Measurements from ENCODE around the gene GPR142.
A peak's percentile ranks its signal among the peaks of the same experiment; 100 is the strongest.

Gene GPR142, protein sequence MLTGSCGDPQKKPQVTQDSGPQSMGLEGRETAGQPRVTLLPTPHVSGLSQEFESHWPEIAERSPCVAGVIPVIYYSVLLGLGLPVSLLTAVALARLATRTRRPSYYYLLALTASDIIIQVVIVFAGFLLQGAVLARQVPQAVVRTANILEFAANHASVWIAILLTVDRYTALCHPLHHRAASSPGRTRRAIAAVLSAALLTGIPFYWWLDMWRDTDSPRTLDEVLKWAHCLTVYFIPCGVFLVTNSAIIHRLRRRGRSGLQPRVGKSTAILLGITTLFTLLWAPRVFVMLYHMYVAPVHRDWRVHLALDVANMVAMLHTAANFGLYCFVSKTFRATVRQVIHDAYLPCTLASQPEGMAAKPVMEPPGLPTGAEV

DNA sequence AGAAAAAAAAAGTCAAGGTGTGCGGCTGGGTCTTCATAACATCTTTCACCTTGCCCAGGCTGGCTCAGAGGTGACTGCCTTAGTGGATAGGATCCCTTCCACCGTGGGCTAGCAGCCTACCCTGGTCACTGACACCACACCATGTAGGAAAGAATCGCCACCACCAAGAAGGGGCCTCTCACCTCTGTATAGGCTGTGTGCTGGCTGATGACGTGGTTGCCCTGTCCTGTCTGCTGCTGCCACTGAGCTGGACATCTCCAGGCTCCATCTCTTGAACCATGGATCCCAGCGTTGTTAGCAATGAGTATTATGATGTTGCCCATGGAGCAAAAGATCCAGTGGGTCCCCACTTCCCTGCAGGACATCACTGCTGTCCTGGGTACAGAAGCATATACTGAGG is at the start of gene GPR142:
Gene GPR142 (plus strand): TSS at position 301 of the 400 bp plus-strand sequence. CDS start 2,035 bp downstream, outside the sequence.
- no peak for DNase-seq (ENCODE audit: low read depth in 2 of 2)

- DNase-seq (ENCODE audit: low read depth in 2 of 2) = no peak
Observed at GRCh38 chr17:74318391-74318790, 48.9 kb upstream of the GPR142 start.

GRCh38 chr17:74324521-74324920 is 42.8 kb upstream of the GPR142 start:
- DNase-seq (ENCODE audit: low read depth in 2 of 2) = no peak

GRCh38 chr17:74325376-74325742 is 41.9 kb upstream of the GPR142 start:
- no peak for DNase-seq (ENCODE audit: low read depth in 2 of 2)

DNA sequence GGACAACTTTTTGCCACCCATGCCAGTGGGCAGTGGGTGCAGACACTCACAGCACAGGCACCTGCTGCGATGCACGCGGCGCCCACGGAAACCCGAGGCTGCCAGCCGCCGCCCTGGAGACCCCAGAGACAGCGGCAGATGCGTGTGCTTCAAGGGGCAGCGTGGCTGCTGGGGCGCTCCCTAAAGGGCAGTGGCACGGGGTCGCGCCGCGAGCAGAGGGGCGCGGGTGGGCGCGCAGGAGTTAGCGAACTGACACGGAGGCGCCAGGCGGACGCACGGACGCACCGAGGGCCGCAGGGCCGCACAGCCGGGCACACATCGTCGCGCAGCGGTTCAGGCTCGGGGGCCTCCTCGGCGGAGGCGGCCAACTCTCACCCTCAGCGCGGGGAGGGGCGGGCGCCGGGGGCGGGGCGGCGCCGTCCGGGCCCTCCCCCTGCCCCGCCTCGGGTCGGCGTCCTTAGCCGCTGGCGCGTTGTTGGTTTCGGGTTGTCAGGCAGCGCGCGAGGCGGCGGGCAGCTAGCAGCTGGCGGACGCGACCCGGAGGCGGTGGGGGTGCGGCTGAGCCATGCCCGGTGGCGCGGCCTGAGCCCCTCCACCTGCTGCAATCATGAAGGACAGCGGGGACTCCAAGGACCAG is 41.4 kb upstream of the GPR142 start, which contains the start of gene KIF19:
Gene KIF19 (plus strand): TSS at position 484 of the 637 bp plus-strand sequence. CDS start 124 bp downstream, at position 608.
- DNase-seq (ENCODE audit: low read depth in 2 of 2) = peak; percentile 43 to 53

- DNase-seq (ENCODE audit: low read depth in 2 of 2) = no peak
Observed at GRCh38 chr17:74326506-74326905, 40.8 kb upstream of the GPR142 start.

DNA sequence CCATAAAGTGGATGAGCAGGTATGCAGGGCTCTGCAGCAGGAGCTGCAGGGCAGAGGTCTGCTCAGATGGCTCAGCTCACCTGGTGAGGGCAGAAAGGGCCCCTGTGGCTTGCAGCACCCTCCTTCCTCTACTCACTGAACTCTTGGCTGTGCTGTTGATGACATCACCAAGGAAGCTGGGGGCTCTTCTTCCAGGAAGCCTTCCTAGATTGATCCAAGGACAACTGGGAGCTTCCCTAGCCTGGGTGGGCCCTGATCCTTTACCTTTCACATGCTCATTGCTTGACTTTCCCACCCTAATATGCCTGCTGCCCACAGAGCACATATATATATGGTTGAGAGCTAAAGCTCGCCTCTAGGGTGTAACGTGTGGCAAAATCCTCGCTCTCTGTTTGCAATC is 38.8 kb upstream of the GPR142 start:
- no peak for DNase-seq (ENCODE audit: low read depth in 2 of 2)

DNA sequence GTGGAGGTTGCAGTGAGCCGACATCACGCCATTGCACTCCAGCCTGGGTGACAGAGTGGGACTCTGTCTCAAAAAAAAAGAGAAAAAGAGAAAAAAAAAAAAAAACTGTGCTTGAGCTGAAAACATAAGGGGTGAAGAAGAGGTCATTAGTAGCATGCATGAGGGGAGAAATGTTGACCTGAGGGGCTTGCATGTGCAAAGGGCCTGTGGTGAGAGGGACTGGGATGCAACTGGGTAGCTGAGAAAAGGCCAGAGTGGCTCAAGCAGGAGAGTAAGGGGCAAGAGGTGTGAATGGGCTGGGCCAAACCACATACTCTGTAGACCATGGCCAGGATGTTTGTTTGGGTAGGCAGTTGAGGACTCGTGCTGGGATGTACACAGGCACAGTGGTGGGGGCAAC is 37.9 kb upstream of the GPR142 start:
- no peak for DNase-seq (ENCODE audit: low read depth in 2 of 2)

DNA sequence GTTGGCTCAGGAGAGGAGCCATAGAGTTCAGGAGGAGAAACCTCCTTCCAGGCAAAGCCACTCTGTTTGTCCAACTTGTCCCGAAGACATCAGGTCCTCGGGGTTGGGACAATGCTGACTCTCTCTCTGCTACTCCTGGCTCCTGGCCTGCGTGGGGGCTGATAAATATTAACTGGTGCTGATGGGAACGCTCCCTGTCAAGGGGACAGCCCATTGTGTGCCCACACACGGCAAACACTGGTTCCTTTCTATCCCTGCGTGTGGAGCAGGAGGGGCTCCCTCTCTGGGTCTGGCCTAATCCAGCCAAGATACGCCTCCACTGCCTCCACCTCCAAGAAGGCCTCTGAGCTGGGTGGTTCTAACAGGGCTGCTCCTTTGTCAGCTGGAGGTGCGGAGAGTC is 36.9 kb upstream of the GPR142 start:
- no peak for DNase-seq (ENCODE audit: low read depth in 2 of 2)

DNA sequence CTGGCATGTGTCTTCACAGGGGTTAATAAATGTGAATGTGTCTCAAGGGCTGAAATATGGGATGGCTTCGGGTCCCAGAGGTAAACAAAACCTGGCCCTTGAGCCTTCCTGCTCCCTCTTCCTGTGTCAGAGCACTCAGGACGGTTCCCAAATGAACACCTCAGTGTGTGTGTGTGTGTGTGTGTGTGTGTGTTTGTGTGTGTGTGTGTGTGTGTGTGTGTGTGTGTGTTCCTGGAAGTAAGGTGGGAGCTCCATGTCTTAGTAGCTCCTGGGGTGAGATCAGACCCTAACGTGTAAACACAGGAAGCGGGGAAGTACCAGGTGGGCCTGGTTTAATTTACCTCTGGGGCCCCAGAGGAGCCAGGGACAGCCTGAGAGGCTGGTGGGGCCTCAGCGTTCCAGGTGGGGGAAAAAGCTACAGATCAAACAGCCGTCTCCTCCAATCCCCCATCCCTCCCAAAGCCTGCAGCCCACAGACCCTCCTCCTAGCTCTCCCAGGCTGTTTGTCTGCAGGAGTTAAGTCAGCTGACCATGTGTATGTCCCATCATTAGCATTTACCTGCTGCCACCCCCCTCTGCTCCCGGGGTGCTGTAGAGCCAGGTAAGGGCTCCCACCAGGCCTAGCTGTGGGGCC is 35.2 kb upstream of the GPR142 start:
- DNase-seq (ENCODE audit: low read depth in 2 of 2) = no peak

DNA sequence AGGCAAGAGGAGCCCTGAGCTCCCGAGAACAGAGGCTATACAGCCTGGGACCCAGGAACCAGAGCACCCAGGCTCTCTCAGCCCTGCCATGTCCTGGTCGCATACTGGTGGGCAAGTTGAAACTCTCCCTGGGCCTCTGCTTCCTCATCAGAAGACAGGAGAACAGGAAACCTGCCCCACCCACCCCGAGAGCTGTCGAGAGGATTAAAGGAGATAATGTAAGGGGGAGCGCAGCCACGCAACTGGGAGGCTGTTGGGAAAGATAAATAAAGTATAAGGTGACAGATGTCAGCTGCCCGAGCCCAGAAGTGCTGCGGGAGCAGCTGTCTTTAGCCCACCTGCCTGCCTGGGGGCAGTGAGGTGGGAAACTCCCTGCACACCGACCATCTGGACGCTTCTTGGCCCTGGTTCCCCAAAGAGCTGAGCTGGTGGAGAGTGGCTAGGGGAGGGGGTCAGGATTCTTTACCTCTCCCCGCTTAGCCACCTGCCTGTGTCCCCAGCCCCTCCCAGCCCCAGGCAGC is 34.5 kb upstream of the GPR142 start:
- DNase-seq (ENCODE audit: low read depth in 2 of 2) = no peak

- no peak for DNase-seq (ENCODE audit: low read depth in 2 of 2)
Observed at GRCh38 chr17:74334393-74335039, 32.8 kb upstream of the GPR142 start.

GRCh38 chr17:74335529-74336062 is 31.7 kb upstream of the GPR142 start:
- no peak for DNase-seq (ENCODE audit: low read depth in 2 of 2)

DNA sequence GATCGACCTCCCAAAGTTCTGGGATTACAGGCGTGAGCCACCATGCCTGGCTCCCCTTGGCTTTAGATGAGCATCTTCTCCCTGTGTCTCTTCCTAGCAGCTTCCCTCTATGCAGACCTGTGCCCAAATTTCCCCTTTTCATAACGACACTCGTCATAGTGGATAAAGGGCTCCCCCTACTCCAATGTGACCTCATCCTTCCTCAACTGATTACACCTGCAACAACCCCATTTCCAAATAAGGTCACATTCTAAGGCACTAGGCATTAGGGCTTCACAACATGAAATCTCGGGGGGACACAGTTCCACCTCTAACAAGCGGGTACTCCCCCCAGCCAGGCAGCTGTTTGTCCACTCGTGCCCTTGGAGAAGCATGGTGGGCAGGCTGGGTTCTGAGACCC is 31.0 kb upstream of the GPR142 start:
- DNase-seq (ENCODE audit: low read depth in 2 of 2) = no peak

DNA sequence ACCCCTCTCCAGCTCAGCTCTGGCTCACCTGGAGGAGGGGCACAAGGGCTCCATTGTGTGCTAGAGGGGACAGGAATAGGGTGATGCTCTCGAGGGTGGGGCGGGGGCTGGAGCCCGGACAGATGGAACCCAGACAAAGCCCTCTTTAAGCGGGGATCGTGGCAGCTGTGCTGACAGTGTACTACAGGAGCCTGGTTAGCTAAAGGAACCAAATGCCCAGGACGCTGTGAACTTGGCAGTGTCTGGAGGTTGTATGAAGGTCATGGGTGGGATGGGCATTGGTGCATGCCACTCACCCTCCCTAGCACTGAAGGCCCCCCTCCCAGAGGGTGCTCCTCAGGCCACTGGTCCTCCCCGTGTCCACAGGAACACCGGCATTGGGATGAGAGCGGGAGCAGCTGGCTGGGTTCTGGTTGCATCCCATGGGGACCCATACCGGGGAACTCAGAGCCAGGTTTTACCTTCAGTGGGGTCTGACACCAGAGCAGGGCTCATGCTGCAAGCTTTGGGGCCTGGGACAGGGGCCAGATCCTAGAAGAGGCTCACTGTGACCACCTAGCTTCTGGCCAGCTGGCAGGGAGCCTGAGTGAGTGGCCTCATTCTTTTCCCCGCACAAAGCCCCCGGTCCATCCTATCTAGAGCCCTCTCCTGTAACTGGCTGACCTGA is 29.3 kb upstream of the GPR142 start:
- DNase-seq (ENCODE audit: low read depth in 2 of 2) = no peak

DNA sequence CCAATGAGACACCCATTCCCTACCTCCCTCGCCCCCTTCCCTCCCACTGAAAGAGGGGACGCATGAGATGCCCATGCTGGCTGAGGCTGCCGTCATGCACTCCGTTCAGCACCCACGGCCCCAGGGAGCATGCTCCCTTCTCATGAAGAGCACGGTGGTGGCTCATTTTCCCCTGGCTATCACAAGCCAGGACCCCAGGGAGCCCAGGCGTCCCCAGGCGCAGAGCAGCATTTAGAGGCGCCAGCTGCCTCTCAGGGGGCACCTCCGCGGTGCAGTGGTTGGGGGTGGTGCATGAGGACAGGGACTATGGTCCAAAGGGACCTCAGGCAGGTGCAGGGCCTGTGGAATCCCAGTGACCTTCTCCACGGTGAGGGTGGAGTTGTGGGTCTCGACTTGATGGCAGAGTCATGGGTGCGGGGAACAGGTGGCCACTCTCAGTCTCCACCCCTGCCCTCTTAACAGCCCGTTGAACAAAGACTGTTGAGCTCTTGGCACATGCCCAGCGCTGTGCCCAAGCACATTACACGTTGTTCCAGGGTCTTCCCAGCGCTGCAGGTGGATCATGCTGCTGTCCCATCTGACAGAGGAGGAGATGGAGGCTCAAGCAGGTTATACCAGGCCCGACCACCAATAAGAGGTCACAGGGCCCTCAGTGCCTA is 27.6 kb upstream of the GPR142 start:
- no peak for DNase-seq (ENCODE audit: low read depth in 2 of 2)

DNA sequence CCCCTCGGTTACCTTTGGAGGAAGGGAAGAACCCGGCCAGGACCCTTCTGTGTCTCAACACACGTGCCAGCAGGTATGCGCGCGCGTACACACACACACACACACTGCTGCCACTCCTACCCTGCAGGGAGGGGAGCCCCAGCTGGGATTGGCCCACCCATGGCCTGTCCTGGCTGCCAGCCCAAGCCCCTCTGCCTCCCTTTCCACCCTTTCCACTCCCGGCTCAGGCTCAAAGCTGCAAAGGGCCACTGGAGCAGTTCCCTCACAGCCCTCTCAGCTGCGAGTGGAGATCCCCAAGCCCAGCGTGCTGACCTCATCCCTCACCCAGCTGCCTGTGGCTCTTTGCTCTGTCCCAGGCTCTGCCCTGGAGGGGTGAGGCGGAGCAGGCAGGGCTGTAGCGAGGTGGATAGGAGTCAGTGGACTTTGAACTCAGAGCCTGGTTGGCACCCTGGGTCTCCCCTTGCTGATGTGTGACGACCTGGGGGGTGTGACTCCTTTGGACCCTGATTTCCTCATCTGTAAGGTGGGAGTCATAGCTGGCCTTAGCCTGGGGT is 26.8 kb upstream of the GPR142 start:
- DNase-seq (ENCODE audit: low read depth in 2 of 2) = no peak

- DNase-seq (ENCODE audit: low read depth in 2 of 2) = no peak
Observed at GRCh38 chr17:74342224-74342623, 25.1 kb upstream of the GPR142 start.

DNA sequence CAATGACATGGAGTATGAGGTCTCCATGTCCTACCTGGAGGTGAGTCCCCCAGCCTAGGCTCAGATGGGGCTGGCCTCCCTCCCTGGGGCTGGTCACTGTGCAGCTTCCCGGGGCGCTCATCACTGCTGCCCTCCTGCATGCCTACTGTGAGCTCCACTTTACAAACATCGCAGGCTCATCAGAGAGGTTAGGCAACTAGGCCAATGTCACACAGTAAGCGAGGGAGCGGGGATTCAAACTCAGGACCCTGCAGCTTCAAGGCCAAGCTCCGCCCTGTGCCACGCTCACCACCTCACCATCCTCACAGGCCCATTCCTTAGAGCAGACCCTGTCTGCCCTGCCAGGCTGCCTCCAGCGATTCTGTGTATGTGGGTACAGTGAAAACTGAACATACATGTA is 24.2 kb upstream of the GPR142 start:
- no peak for DNase-seq (ENCODE audit: low read depth in 2 of 2)

GRCh38 chr17:74343526-74344284 is 23.6 kb upstream of the GPR142 start:
- no peak for DNase-seq (ENCODE audit: low read depth in 2 of 2)
